ENCODE measurements around the gene RP2. TPM values are rescaled to one million over a fixed set of nuclear protein-coding genes. Genes with fewer than 3 reads are reported as not detected.

Gene RP2
- total RNA-seq, 1 donor from 2014 or later: 6.7 TPM

GRCh38 chrX:46920235-46920634 is 83.4 kb downstream of the RP2 start:
- no peak for DNase-seq (ENCODE audit: low spot score)

DNA sequence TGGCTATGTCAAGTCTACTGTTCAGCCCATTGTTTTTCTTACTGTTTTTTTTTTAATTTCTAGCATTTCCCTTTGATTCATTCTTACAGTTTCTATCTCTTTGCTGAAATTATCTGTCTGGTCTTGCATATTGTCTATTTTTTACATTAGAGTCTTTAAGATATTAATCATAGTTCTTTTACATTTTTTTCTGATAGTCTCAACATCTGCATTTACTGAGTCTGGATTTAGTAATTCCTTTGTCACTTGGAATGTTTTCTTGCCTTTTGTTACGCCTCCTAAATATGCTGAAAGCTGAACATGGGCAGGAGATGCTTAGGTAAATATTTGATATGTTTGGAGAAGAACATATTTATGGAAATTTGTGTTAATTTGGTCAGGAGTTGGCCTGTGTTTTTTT is 85.8 kb downstream of the RP2 start:
- no peak for DNase-seq (ENCODE audit: low spot score)

DNA sequence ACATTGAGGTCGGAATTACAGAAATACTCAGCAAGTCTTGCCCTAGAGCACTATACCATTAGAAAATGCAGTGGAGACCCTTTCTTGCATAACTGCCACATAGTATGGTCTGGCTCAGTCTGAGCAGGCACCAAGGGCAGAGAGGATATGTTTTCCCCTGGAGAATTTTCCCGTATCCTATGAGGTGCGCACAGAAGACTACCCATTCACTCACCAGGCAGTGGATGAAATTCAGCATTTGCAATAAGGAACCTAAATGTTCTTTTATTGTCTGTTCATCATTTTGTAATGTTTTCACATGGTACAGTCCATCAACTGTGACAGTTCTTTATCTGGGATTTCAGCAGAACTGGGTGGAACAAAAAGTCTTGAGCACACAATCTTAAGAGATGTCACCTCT is 90.9 kb downstream of the RP2 start:
- no peak for DNase-seq (ENCODE audit: low spot score)

DNA sequence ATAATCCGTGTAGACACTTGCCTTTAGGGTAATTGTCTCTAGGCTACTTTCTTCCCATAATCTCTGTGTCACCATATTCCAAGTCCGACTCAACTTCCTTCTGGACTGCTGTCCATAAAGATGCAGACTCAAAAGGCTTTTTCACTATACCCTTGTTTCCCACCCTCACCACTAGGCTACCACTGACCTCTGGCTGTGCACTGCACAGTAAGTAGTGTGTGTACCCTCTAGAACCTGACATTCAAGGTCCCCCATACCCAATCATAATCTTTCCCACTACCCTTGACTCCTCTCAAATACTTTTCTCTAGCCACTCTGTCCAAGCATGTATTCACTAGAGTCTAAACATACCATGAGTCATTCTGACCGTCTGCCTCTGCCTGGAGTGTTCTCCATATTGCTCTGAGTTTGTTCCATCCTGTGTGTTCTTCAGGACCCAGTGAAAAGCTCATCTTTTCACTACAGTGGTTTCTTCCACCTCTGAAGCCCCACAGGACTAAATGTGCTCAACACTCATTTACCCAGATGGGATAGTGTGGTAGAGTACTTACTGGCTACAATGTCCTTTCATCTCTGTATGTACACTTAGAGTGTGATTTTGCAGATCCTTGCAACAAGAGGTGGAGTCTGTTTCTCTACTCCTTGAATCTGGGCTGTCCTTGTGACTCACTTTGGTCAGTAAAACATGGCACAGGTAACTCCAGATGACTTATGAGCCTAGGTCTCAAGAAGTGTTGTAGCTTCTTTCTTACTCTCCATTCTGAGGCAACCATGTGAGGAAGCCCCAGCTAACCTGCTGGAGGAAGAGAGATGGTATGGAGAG is 92.8 kb downstream of the RP2 start:
- DNase-seq (ENCODE audit: low spot score): no peak

Other genes with a start within 250 kb of the RP2 start
- 8.9 TPM for gene SLC9A7, start 77.9 kb upstream of the RP2 start, total RNA-seq
- 11.4 TPM for gene JADE3, start 75.4 kb downstream of the RP2 start, total RNA-seq
- 7.0 TPM for gene RGN, start 241.4 kb downstream of the RP2 start, total RNA-seq